Stimulated activated CD8-positive, alpha-beta memory T cell treated with anti-CD3 and anti-CD28 coated beads, Interleukin-4, amount 100 ng/mL, for 4 hours (primary cell): ENCODE data around the gene PRPH.
"Not testable (repeated sequence)": the region's sequence is repeated elsewhere in the genome, so short reads cannot be mapped to it uniquely, and the experiment has no call there.

ENCODE experiments used
- DNase-seq, 2 donors: peaks; one replicate each; pipeline ENCODE4 v3.0.0-alpha.2; 2020; ENCODE audit warnings: low read depth in 2 of 2, low spot score in 1 of 2

PRPH gene

DNA sequence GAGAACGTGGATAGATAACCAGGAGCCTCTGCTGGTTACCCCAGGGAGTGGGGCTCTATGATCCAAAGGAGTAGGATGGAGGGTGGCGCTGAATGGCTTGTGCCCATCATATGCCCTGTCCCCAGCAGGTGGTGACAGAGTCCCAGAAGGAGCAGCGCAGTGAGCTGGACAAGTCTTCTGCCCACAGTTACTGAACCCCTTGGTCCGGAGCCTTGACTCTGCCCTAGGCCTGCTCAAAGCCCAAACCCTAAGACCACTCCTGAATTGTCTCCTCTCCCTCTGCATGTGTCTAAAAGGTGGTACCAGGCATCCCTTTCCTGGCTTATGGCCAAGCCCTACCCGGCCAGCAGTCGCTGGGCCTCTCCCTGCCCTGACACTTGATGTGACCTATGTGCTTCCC is 3.2 kb downstream of the PRPH start:
- no peak for DNase-seq

DNA sequence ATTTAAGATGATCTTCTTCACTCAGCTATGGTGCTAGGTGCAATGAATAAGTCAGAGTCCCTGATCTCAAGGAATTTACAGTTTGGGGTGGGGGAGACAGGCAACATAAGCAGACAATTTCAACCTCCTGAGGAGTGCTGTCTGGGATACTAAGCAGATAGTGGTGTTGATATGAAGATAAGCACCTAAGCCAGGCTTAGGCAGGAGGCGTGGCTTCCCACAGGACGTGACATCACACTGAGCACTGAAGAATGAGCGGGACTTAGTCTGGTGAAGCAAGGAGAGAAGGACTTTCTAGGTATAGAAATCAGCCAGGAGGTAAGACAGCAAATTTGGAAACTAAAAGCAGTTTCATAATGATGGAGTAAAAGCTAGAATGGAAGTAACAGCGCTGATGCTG is 6.8 kb downstream of the PRPH start:
- DNase-seq: no peak

- DNase-seq: no peak
Observed at GRCh38 chr12:49304161-49304560, 9.2 kb downstream of the PRPH start.

GRCh38 chr12:49305762-49306510 is 11.0 kb downstream of the PRPH start:
- no peak for DNase-seq

DNA sequence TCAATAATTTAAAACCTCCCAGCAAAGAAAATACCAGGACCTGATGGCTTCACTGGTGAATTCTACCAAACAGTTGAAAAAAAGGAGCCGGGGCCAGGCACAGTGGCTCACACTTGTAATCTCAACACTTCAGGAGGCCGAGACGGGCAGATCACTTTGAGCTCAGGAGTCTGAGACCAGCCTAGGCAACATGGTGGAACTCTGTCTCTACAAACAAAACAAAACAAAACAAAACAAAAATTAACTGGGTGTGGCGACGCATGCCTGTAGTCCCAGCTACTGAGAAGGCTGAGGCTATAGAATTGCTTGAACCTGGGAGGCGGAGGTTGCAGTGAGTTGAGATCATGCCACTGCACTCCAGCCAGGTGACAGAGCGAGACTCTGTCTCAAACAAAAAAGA is 14.4 kb downstream of the PRPH start:
- no peak for DNase-seq

DNA sequence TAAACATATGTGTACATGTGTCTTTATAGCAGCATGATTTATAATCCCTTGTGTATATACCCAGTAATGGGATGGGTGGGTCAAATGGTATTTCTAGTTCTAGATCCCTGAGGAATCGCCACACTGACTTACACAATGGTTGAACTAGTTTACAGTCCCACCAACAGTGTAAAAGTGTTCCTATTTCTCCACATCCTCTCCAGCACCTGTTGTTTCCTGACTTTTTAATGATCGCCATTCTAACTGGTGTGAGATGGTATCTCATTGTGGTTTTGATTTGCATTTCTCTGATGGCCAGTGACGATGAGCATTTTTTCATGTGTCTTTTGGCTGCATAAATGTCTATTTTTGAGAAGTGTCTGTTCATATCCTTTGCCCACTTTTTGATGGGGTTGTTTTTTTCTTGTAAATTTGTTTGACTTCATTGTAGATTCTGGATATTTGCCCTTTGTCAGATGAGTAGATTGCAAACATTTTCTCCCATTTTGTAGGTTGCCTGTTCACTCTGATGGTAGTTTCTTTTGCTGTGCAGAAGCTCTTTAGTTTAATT is 15.6 kb downstream of the PRPH start:
- not testable (repeated sequence) for DNase-seq

- DNase-seq: no peak
Observed at GRCh38 chr12:49314811-49315210, 19.9 kb downstream of the PRPH start.

DNA sequence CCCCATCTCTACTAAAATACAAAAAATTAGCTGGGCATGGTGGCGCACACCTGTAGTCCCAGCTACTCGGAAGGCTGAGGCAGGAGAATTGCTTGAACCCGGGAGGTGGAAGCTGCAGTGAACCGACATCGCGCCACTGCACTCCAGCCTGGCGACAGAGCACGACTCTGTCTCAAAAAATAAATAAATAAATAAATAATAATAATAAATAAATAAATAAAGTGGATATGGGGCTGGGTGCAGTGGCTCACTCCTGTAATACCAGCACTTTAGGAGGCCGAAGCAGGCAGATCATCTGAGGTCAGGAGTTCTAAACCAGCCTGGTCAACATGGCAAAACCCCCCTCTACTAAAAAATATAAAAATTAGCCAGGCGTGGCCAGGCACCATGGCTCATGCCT is 22.2 kb downstream of the PRPH start:
- not testable (repeated sequence) for DNase-seq

- not testable (repeated sequence) for DNase-seq
Observed at GRCh38 chr12:49320411-49321103, 25.6 kb downstream of the PRPH start.

GRCh38 chr12:49322367-49322707 is 27.4 kb downstream of the PRPH start:
- DNase-seq: no peak

- DNase-seq: peak; percentile 89 to 94
Observed at GRCh38 chr12:49322708-49323523, 28.0 kb downstream of the PRPH start, which contains the start of gene TROAP. Gene TROAP (plus strand): TSS chr12:49323255. CDS start chr12:49323609, 354 bp downstream.

DNA sequence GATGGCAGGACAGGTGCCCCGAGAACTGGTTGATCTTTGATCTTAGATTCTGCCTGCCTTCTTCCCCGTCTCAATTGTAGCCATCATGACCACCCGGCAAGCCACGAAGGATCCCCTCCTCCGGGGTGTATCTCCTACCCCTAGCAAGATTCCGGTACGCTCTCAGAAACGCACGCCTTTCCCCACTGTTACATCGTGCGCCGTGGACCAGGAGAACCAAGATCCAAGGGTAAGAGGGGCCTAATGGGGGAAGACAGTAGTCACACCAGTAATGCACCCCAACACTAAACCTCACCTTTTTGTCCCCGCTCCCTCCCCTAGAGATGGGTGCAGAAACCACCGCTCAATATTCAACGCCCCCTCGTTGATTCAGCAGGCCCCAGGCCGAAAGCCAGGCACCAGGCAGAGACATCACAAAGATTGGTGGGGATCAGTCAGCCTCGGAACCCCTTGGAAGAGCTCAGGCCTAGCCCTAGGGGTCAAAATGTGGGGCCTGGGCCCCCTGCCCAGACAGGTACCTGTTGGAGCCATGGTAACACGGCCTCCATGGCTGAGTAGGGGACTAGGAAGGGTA is 28.7 kb downstream of the PRPH start:
- DNase-seq: no peak

DNA sequence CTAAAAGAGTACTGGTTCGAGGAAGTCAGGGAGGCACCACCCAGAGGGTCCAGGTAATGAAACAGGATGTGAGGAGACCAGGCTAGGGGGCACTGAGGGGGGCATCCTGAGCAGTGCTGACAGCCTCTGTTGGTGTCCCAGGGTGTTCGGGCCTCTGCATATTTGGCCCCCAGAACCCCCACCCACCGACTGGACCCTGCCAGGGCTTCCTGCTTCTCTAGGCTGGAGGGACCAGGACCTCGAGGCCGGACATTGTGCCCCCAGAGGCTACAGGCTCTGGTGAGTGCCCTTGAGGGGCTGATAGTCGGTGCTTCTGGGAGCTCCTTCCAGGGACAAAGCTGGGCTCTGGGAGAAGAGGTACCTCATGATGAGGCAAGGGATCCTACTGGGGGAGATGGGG is 30.7 kb downstream of the PRPH start:
- no peak for DNase-seq

GRCh38 chr12:49327368-49327767 is 32.4 kb downstream of the PRPH start:
- no peak for DNase-seq

GRCh38 chr12:49327887-49328286 is 32.9 kb downstream of the PRPH start:
- DNase-seq: no peak

GRCh38 chr12:49328816-49329215 is 33.9 kb downstream of the PRPH start:
- DNase-seq: no peak

GRCh38 chr12:49330032-49330619 is 35.2 kb downstream of the PRPH start:
- DNase-seq: no peak

- no peak for DNase-seq
Observed at GRCh38 chr12:49330631-49331379, 35.9 kb downstream of the PRPH start.

DNA sequence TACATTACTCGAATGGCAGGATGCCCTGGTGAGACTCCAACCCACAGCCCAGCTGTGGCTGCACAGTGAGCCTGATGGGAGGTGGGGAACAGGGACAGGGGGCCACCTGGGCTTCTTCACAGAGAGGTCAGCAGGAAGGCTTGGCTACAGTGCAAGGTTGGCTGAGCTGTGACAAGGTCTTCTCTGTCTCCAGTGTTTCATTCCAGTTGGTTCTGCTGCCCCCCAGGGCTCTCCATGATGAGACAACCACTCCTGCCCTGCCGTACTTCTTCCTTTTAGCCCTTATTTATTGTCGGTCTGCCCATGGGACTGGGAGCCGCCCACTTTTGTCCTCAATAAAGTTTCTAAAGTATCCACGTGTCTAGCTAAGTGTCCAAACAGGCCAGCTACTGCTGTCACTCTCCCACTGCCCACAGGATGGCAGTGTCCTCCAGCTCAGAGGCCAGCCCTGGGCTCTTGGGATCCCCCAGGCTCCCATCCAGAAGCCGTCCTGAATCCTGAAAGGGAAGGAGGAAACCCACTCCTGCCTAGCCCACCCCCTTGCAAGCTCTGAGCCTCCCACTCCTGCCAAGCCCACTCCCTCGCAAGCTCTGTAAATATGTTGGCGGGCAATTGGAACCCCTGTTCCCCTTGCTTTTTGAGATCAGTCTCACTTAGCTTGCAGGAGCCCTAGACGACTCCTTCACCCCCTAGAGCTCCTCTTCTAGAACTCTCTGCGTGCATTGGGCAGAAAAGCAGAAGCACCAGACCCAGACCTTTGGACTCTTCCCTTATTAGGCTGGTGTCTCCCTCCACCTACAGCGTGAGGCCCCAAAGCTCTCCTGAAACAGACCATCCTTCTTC is 36.7 kb downstream of the PRPH start:
- no peak for DNase-seq
